Gastroesophageal sphincter (tissue), 3 donors: Measurements from ENCODE around the gene PRKACA.

Source experiments
- POLR2A ChIP-seq, 2 donors: fragments of 450-650 bp; IDR thresholded peaks; one replicate each; pipeline ENCODE4 v1.6.1; 2017; ENCODE audit warnings: antibody characterized with exemption in 2 of 2, mild to moderate bottlenecking in 2 of 2, moderate library complexity in 1 of 2
- TF ChIP-seq, protein P1 (sequence below), 4 experiments: fragments of 200-600 bp in 2 of 4; fragments of 450-650 bp in 2 of 4; sonication (generic) in 1 of 4; IDR thresholded peaks; one replicate each; pipeline ENCODE4 v1.5.1; 2017 to 2019; ENCODE audit warnings: antibody characterized with exemption in 4 of 4, mild to moderate bottlenecking in 2 of 4, moderate library complexity in 2 of 4

DNA sequence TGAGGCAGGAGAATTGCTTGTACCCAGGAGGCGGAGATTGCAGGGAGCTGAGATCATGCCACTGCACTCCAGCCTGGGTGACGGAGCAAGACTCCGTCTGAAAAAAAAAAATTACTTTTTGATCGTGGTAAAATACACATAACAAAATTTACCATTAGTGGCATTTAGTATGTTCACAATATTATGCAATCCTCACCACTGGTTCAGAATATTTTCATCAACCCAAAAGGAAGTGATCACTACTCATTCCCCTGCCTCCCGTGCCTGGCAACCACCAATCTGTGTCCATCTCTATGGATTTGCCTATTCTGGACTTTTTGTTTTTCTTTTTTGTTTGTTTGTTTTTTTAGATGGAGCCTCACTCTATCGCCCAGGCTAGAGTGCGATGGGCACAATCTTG is 54.5 kb downstream of the PRKACA start:
- TF ChIP-seq POLR2A (IDR thresholded peaks at IDR 0.05) = no peak
- TF ChIP-seq, protein P1, sequence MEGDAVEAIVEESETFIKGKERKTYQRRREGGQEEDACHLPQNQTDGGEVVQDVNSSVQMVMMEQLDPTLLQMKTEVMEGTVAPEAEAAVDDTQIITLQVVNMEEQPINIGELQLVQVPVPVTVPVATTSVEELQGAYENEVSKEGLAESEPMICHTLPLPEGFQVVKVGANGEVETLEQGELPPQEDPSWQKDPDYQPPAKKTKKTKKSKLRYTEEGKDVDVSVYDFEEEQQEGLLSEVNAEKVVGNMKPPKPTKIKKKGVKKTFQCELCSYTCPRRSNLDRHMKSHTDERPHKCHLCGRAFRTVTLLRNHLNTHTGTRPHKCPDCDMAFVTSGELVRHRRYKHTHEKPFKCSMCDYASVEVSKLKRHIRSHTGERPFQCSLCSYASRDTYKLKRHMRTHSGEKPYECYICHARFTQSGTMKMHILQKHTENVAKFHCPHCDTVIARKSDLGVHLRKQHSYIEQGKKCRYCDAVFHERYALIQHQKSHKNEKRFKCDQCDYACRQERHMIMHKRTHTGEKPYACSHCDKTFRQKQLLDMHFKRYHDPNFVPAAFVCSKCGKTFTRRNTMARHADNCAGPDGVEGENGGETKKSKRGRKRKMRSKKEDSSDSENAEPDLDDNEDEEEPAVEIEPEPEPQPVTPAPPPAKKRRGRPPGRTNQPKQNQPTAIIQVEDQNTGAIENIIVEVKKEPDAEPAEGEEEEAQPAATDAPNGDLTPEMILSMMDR (IDR thresholded peaks at IDR 0.05) = no peak
